Measurements from ENCODE around the gene NACA2.
"Not testable (repeated sequence)": the region's sequence is repeated elsewhere in the genome, so short reads cannot be mapped to it uniquely, and the experiment has no call there.

Gene NACA2

DNA sequence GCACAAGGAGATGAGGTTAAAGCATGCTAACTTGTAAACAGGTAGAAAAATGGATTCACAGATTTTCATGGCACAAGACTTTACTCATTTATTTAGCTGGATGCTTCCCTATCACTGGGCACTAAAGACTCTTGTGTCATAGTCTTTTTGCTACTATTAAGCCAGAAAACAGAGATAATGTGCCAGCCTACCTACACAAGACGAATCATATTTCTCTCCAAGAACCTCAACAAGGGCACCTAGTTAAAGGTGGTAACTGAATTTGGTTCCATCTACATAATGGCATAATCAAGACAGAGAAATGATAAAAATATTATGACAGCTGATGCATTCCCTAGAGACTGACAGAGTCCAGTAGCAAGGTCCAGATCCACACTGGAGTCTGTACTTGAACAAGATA lies 3.8 kb downstream of the NACA2 start:
- H3K4me3 ChIP-seq (replicated peaks in 1 of 2; ENCODE audit: low read depth in 2 of 2, low read length in 2 of 2): no peak overlapping the region
- no peak for DNase-seq (ENCODE audit: low read depth in 2 of 2)
- TF ChIP-seq, protein P1, sequence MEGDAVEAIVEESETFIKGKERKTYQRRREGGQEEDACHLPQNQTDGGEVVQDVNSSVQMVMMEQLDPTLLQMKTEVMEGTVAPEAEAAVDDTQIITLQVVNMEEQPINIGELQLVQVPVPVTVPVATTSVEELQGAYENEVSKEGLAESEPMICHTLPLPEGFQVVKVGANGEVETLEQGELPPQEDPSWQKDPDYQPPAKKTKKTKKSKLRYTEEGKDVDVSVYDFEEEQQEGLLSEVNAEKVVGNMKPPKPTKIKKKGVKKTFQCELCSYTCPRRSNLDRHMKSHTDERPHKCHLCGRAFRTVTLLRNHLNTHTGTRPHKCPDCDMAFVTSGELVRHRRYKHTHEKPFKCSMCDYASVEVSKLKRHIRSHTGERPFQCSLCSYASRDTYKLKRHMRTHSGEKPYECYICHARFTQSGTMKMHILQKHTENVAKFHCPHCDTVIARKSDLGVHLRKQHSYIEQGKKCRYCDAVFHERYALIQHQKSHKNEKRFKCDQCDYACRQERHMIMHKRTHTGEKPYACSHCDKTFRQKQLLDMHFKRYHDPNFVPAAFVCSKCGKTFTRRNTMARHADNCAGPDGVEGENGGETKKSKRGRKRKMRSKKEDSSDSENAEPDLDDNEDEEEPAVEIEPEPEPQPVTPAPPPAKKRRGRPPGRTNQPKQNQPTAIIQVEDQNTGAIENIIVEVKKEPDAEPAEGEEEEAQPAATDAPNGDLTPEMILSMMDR (IDR thresholded peaks at IDR 0.05; ENCODE audit: low read depth, low read length): no peak

DNA sequence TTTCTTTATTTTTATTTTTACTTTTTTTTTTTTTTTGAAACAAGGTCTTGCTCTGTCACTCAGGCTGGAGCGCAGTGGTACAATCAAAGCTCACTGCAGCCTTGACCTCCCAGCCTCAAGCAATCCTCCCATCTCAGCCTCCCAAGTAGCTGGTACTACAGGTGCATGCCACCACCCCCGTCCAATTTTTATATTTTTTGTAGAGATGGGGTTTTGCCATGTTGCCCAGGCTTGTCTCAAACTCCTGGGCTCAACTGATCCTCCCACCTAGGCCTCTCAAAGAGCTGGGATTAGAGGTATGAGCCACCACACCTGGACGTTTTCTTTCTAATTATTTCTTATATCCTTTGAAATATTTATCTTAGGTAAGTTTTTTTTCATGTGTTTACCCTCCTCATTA lies 4.4 kb downstream of the NACA2 start:
- H3K4me3 ChIP-seq (replicated peaks in 1 of 2; ENCODE audit: low read depth in 2 of 2, low read length in 2 of 2); DNase-seq (ENCODE audit: low read depth in 2 of 2): not testable (repeated sequence)

DNA sequence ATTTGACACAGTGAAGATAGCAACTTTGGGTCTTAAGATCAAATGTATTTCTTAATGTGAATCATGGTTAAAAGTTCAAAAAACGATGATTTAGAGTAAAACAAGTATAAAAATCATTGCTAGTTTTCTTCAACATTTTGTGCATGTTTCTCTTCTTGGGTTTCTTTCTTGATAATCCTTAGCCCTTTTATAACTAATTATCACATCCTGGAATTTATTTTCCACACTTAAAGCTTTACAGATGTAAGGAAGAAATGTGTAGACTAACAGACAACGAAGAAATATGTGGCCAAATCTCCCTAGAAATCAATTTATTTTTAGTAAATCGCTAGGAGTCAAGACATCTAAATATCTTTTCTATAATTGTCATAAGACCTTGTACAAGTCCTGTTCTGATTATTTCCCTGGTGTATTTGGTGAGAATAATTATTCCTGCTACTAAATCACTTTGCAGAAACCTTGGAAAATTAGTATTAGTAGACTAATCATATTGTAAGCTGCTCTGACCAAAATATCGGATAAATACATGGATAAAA lies 4.9 kb downstream of the NACA2 start:
- no peak overlapping the region for H3K4me3 ChIP-seq (replicated peaks in 1 of 2; ENCODE audit: low read depth in 2 of 2, low read length in 2 of 2)
- TF ChIP-seq, protein P1 (IDR thresholded peaks at IDR 0.05; ENCODE audit: low read depth, low read length): no peak
- no peak for DNase-seq (ENCODE audit: low read depth in 2 of 2)

DNA sequence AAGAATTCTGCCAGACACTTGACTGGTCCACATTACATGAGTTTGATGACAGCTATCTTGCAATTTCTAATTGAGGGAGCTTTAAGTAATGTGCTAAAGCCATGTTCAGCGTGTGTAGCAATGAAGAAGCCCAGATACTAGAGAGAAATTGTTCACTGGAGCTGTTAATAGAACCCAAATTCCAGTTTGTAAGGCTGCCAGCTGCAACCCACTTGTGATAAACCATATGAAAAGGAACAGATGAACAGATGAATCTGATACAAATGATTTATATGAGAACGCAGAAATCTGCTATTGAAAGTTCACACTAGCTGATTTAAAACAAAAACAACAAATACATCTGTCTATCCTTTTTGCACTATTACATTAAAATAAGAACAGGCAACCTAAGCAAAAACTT lies 6.2 kb downstream of the NACA2 start:
- H3K4me3 ChIP-seq (replicated peaks in 1 of 2; ENCODE audit: low read depth in 2 of 2, low read length in 2 of 2): no peak overlapping the region
- no peak for DNase-seq (ENCODE audit: low read depth in 2 of 2)
- TF ChIP-seq, protein P1 (IDR thresholded peaks at IDR 0.05; ENCODE audit: low read depth, low read length): no peak

DNA sequence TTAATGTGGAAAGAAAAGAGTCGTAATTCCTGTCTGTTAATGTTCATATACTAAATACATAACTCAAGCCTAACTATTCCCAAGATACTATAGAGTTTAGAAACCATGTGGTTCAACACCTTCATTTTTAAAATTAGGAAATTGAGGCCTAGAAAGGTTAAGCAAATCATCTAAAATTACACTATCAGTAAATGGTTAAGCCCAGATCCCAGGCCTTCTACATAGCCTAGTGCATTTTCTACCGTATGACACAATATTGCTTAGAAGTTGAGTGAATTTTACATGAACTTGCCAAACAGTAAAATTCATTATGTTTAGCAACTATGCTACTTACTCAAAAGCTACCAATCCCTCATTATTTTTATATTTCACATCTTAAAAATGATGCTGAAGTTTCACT lies 6.8 kb downstream of the NACA2 start:
- no peak overlapping the region for H3K4me3 ChIP-seq (replicated peaks in 1 of 2; ENCODE audit: low read depth in 2 of 2, low read length in 2 of 2)
- DNase-seq (ENCODE audit: low read depth in 2 of 2): no peak
- TF ChIP-seq, protein P1 (IDR thresholded peaks at IDR 0.05; ENCODE audit: low read depth, low read length): no peak

DNA sequence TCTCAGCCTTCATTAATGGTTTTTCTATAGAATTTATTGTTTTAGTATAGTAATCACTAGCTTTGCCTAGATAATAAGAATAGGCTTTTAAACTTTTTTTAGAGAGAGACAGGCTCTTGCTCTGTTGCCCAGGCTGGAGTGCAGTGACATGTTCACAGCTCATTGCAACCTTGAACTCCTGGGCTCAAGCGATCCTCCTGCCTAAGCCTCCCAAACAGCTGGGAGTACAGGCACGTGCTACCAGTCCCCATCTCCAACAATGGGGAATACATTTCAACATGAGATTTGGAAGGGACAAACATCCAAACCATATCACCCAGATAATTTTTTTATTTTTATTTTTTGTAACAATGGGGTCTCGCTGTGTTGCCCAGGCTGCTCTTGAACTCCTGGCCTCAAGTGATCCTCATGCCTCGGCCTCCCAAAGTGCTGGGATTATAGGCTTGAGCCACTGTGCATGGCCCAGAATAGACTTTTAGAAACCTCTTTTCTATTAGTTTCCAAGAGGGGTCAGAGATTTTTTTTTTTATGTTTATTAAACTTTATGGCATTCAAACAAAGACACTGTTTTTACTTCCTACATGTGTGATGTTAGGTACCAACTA lies 7.3 kb downstream of the NACA2 start:
- TF ChIP-seq, protein P1 (IDR thresholded peaks at IDR 0.05; ENCODE audit: low read depth, low read length): no peak
- DNase-seq (ENCODE audit: low read depth in 2 of 2): no peak
- H3K4me3 ChIP-seq (replicated peaks in 1 of 2; ENCODE audit: low read depth in 2 of 2, low read length in 2 of 2): no peak overlapping the region

DNA sequence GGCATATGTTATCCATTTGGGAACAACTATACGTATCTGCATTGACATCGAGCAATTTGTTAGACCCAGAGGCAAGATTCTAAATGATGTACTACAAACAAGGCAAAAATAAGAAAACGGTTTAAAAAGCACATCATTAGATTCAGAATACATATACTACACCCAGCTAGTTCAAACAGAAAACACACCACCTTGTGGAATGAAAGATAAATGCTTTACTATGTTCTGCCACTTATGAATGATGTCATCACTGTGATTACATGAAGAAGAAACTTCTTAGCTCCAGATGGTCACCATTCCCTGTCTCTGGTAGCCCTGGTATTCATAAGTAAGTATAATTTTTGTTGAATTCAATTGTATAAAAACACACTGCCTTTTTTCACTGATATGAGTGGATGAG lies 7.8 kb downstream of the NACA2 start:
- DNase-seq (ENCODE audit: low read depth in 2 of 2): peak; percentile 52 to 75
- TF ChIP-seq, protein P1 (IDR thresholded peaks at IDR 0.05; ENCODE audit: low read depth, low read length): peak; percentile 34

More for the DNA sequence above, 7.8 kb downstream of the NACA2 start:
- no peak overlapping the region for H3K4me3 ChIP-seq (replicated peaks in 1 of 2; ENCODE audit: low read depth in 2 of 2, low read length in 2 of 2)

All from cardiac fibroblast (primary cell).